Gastroesophageal sphincter (tissue), 4 donors: ENCODE results near the gene KIZ. TPM values are rescaled to one million over a fixed set of nuclear protein-coding genes. Genes with fewer than 3 reads are reported as not detected.

Source experiments
- ATAC-seq: fragments of 150-250 bp; one replicate; pipeline ENCODE4 v1.9.1; 2016; ENCODE audit warnings: mild to moderate bottlenecking, moderate library complexity
- H3K27ac ChIP-seq, 4 donors: fragments of 200-600 bp; sonication (generic) in 3 of 4; 1 replicate in 3 of 4; 2 replicates in 1 of 4; pipeline ENCODE4 v1.5.1; 2016 to 2019
- H3K27me3 ChIP-seq: fragments of 200-600 bp; sonication (generic); one replicate; pipeline ENCODE4 v1.5.1; 2019
- H3K36me3 ChIP-seq, 2 donors: fragments of 200-600 bp; sonication (generic); one replicate each; pipeline ENCODE4 v1.5.1; 2019; ENCODE audit warnings: control low read depth in 1 of 2
- H3K4me1 ChIP-seq, 3 donors: fragments of 200-600 bp; sonication (generic); 1 replicate in 2 of 3; 2 replicates in 1 of 3; pipeline ENCODE4 v1.5.1; 2016 to 2019; ENCODE audit warnings: control low read depth in 2 of 3
- H3K4me3 ChIP-seq, 2 donors: fragments of 200-600 bp; sonication (generic); one replicate each; pipeline ENCODE4 v1.5.1; 2019; ENCODE audit warnings: mild to moderate bottlenecking in 1 of 2, moderate library complexity in 1 of 2
- H3K9me3 ChIP-seq, 3 donors: fragments of 200-600 bp; sonication (generic); one replicate each; pipeline ENCODE4 v1.5.1; 2017 to 2019; ENCODE audit warnings: control low read depth in 2 of 3
- CTCF ChIP-seq, 4 experiments: fragments of 200-600 bp in 2 of 4; fragments of 450-650 bp in 2 of 4; sonication (generic) in 1 of 4; IDR thresholded peaks; one replicate each; pipeline ENCODE4 v1.5.1; 2017 to 2019; ENCODE audit warnings: antibody characterized with exemption in 4 of 4, mild to moderate bottlenecking in 2 of 4, moderate library complexity in 2 of 4
- EP300 ChIP-seq: sonication (generic); formaldehyde crosslinking; IDR thresholded peaks from one replicate; pipeline ENCODE4 v1.6.1; 2017; ENCODE audit warnings: antibody characterized with exemption, mild to moderate bottlenecking
- POLR2A ChIP-seq, 2 donors: fragments of 450-650 bp; IDR thresholded peaks; one replicate each; pipeline ENCODE4 v1.6.1; 2017; ENCODE audit warnings: antibody characterized with exemption in 2 of 2, mild to moderate bottlenecking in 2 of 2, moderate library complexity in 1 of 2
- POLR2AphosphoS5 ChIP-seq: sonication (generic); formaldehyde crosslinking; IDR thresholded peaks from one replicate; pipeline ENCODE4 v1.6.1; 2017; ENCODE audit warnings: antibody characterized with exemption
- WGBS, 2 donors: methylation state at CpG; one replicate each; pipeline ENCODE4 v1.1.5; 2018; ENCODE audit warnings: low coverage in 1 of 2; 5-methylcytosine and 5-hydroxymethylcytosine counted together
- total RNA-seq, 4 donors: library from RNA; depleted of rRNA; stranded (reverse); fragments of >200 nt; gene quantifications; one replicate each; pipeline ENCODE4 v1.1.0, GENCODE V29; 2016

The KIZ gene
- total RNA-seq, 4 donors from 2014 or later, result 19.9 to 31.0 (median 30.6) TPM

GRCh38 chr20:21209668-21210067 is 83.8 kb downstream of the KIZ start:
- WGBS, 2 donors, result 94 to 100% methylated on average over 1 of the region's 1 CpG
- TF ChIP-seq EP300, result no peak
- TF ChIP-seq POLR2A (IDR thresholded peaks at IDR 0.05), result no peak
- no peak for TF ChIP-seq POLR2AphosphoS5
- TF ChIP-seq CTCF (IDR thresholded peaks at IDR 0.05), result no peak
- ATAC-seq, result no peak
- Histone ChIP-seq H3K36me3 (peaks cover 0 to 56% of the 10 kb centered on the region in 2 donors), H3K4me1 (no peaks in the 10 kb centered on the region), H3K4me3 (no peak overlapping the region), H3K27me3 (no peaks in the 10 kb centered on the region), H3K27ac (no peak overlapping the region), H3K9me3 (no peaks in the 10 kb centered on the region)

GRCh38 chr20:21213691-21214090 is 87.8 kb downstream of the KIZ start:
- no peak for ATAC-seq
- TF ChIP-seq EP300 (no peak), POLR2AphosphoS5 (no peak), POLR2A (IDR thresholded peaks at IDR 0.05) (no peak), CTCF (IDR thresholded peaks at IDR 0.05) (no peak)
- Histone ChIP-seq H3K4me3 (no peak overlapping the region), H3K9me3 (no peaks in the 10 kb centered on the region), H3K27ac (no peak overlapping the region), H3K36me3 (peaks cover 0 to 52% of the 10 kb centered on the region in 2 donors), H3K4me1 (no peaks in the 10 kb centered on the region), H3K27me3 (no peaks in the 10 kb centered on the region)
- 58 to 83% methylated on average over 2 of the region's 2 CpGs for WGBS, 2 donors

- Histone ChIP-seq H3K27me3 (no peaks in the 10 kb centered on the region), H3K9me3 (no peaks in the 10 kb centered on the region), H3K4me3 (no peak overlapping the region), H3K36me3 (peaks cover 0 to 55% of the 10 kb centered on the region in 2 donors), H3K27ac (no peak overlapping the region), H3K4me1 (no peaks in the 10 kb centered on the region)
- WGBS, 2 donors, result 91 to 100% methylated on average over 1 of the region's 1 CpG
- TF ChIP-seq CTCF (IDR thresholded peaks at IDR 0.05) (no peak), POLR2A (IDR thresholded peaks at IDR 0.05) (no peak), EP300 (no peak), POLR2AphosphoS5 (no peak)
- no peak for ATAC-seq
These were observed 88.5 kb downstream of the KIZ start for GRCh38 chr20:21214431-21214830.

GRCh38 chr20:21219686-21220085 is 93.8 kb downstream of the KIZ start:
- Histone ChIP-seq H3K4me3 (no peak overlapping the region), H3K36me3 (peaks cover 0 to 41% of the 10 kb centered on the region in 2 donors), H3K9me3 (no peaks in the 10 kb centered on the region), H3K27ac (no peak overlapping the region), H3K4me1 (peaks cover 0 to 2% (median 0%) of the 10 kb centered on the region in 3 donors), H3K27me3 (no peaks in the 10 kb centered on the region)
- WGBS, 2 donors, result 92 to 95% methylated on average over 2 to 3 of the region's 3 CpGs
- TF ChIP-seq EP300 (no peak), POLR2A (IDR thresholded peaks at IDR 0.05) (no peak), POLR2AphosphoS5 (no peak), CTCF (IDR thresholded peaks at IDR 0.05) (no peak)
- no peak for ATAC-seq

GRCh38 chr20:21224217-21224616 is 98.3 kb downstream of the KIZ start:
- 78 to 92% methylated on average over 4 of the region's 4 CpGs for WGBS, 2 donors
- TF ChIP-seq CTCF (IDR thresholded peaks at IDR 0.05) (no peak), EP300 (no peak), POLR2A (IDR thresholded peaks at IDR 0.05) (no peak), POLR2AphosphoS5 (no peak)
- no peaks in the 10 kb centered on the region for H3K27me3 ChIP-seq
- H3K27ac ChIP-seq, result no peak overlapping the region
- ATAC-seq, result no peak
- H3K9me3 ChIP-seq, result no peaks in the 10 kb centered on the region
- H3K36me3 ChIP-seq, result peaks cover 0 to 38% of the 10 kb centered on the region in 2 donors
- peaks cover 0 to 7% (median 0%) of the 10 kb centered on the region in 3 donors for H3K4me1 ChIP-seq
- no peak overlapping the region for H3K4me3 ChIP-seq
